ENCODE data around the gene HDDC3.

The HDDC3 gene

GRCh38 chr15:90952901-90953677, 20.7 kb upstream of the HDDC3 start:
- TF ChIP-seq, protein P1, sequence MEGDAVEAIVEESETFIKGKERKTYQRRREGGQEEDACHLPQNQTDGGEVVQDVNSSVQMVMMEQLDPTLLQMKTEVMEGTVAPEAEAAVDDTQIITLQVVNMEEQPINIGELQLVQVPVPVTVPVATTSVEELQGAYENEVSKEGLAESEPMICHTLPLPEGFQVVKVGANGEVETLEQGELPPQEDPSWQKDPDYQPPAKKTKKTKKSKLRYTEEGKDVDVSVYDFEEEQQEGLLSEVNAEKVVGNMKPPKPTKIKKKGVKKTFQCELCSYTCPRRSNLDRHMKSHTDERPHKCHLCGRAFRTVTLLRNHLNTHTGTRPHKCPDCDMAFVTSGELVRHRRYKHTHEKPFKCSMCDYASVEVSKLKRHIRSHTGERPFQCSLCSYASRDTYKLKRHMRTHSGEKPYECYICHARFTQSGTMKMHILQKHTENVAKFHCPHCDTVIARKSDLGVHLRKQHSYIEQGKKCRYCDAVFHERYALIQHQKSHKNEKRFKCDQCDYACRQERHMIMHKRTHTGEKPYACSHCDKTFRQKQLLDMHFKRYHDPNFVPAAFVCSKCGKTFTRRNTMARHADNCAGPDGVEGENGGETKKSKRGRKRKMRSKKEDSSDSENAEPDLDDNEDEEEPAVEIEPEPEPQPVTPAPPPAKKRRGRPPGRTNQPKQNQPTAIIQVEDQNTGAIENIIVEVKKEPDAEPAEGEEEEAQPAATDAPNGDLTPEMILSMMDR (IDR thresholded peaks at IDR 0.05), result no peak

DNA sequence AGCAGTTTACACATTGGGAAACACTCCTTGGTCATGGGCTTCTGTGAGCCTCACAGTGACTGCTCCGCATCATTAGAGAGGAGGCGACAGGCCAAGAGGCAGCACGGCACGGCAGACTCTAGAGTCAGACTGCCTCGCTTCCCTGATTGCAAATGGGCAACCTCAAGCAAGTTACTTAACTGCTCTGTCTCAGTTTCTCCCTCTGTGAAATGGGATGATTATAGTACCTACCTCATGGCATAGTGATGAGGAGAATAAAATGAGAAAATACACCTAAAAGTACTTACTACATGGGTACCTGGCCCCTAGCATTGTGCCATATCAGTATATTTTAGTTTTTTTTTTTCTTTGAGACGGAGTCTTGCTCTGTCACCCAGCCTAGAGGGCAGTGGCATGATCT, 18.3 kb upstream of the HDDC3 start:
- TF ChIP-seq, protein P1 (IDR thresholded peaks at IDR 0.05), result no peak

- TF ChIP-seq, protein P1 (IDR thresholded peaks at IDR 0.05), result no peak
Observed at GRCh38 chr15:90949979-90950675, 17.8 kb upstream of the HDDC3 start.

DNA sequence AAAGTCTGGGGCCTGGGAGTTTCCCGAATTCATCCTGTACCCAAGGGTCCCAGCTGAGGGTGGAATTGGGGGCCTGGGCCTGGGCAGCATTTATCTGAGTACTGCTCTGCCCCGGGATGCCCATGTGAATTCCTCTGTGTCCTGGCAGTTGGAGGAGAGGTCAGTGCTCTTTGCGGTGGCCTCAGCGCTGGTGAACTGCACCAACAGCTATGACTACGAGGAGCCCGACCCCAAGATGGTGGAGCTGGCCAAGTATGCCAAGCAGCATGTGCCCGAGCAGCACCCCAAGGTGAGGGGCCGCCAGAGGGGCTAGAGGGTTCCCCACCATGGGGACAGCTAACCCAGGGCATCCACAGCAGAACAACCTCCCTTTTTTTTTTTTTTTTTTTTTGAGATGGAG, 16.2 kb upstream of the HDDC3 start:
- TF ChIP-seq, protein P1 (IDR thresholded peaks at IDR 0.05), result no peak

DNA sequence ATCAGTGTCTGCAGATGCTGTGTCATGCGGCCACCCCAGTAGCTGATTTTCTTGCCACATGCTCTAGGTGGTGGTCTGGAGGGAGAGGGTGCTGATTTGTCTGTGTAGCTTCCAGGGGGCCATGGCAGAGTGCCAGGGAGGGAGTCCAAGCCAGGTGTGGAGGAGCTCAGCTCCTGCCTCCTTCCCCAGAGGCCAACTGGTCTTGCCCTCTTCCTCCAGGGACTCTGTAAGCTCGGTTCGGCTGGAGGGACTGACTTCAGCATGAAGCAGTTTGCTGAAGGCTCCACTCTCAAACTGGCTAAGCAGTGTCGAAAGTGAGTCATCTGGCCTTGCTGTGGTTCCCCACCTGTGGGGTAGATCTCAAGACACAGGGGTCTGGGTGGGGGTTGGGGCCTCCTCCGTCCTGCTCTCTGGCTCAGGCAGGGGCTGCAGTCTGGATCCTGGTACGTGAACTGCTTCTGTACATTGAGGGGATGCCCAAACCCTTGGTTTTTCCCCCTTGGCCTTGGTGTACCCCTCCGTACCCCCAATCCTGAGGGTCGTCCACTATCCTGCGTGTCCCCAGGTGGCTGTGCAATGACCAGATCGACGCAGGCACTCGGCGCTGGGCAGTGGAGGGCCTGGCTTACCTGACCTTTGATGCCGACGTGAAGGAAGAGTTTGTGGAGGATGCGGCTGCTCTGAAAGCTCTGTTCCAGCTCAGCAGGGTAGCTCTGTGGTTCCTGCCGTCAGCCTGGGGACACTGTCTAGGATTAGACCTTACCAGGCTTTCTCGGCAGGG, 15.4 kb upstream of the HDDC3 start:
- TF ChIP-seq, protein P1 (IDR thresholded peaks at IDR 0.05), result no peak

DNA sequence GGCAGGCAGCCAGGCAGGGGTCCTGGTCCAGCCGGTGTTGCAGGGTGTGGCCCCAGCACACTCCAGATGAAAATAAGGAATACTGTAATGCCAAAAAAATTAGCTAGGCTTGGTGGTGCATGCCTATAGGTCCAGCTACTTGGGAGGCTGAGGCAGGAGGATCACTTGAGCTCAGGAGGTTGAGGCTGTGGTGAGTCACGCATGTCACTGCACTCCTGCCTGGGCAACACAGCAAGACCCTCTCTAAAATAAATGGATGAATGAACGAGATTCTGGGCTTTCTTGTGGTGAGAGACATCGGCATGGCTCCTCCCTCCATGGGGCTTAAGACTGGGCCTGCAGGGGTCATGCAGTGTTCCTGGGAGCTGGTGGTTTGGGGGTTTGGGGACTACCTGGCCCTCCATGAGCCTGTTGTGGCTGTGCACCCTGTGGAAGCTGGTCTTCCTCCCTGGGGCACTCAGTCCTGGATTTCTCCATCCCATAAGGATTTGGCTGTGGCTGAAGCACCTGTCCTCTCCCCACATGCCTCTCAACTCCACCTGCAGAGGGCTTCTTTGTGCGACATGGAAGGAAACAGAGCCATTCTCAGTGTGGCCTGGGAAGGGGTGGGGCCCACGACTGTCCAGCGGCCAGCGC, 14.7 kb upstream of the HDDC3 start:
- TF ChIP-seq, protein P1 (IDR thresholded peaks at IDR 0.05), result no peak

DNA sequence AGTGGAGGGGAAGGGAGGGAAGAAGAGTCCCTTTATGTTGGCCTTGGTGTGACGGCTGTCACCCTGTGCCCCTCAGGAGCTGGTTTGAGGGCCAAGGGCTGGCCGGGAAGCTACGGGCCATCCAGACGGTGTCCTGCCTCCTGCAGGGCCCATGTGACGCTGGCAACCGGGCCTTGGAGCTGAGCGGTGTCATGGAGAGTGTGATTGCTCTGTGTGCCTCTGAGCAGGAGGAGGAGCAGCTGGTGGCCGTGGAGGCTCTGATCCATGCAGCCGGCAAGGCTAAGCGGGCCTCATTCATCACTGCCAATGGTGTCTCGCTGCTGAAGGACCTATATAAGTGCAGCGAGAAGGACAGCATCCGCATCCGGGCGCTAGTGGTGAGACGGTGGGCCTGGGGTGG, 14.2 kb upstream of the HDDC3 start:
- TF ChIP-seq, protein P1 (IDR thresholded peaks at IDR 0.05), result no peak

Measured in LNCAP (cell line).